ENCODE results near the gene CST3. TPM values are rescaled to one million over a fixed set of nuclear protein-coding genes. Genes with fewer than 3 reads are reported as not detected.

The CST3 gene
- total and polyA plus RNA-seq, 4 donors = 238 to 780 (median 641) TPM

DNA sequence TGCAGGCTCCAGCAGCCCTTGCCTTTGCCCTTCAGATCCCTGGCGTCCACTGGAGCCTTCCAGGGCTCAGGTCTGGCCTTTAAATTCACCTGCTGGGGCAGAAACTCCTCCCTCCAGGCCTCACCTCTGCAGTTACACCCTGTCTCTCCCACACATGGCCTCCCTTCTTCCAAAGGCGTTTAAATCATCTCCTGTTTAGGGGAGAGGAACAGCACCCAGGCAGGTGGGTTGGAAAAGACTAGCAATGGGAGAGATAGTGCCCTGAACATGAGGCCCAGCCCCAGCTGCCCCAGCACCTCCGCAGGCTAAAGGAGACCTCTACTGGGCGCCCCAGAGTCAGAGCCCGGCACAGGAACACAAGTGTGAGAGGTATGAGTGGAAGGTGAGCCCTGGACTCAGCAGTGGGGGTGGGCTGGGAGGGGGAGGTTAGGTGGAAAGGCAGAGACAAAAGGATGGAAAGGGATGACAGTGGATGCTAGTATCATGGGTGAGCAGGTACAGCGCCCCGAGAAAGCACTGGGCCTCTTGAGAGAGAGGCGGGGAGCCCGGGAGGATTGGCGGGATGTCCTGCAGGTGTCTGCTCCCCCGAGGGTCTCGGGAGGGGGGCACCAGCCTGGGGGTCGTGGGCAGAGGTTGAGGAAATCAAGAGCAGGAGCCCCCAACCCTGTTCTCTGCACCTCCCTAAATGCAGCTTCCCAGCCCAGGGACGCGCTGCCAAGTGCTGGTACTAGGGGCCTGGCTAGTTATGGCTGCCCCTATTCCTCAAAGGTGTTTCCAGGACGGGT lies 31.7 kb downstream of the CST3 start, which contains the start of gene CST9:
CST9 (minus strand) TSS at position 51 of the 785 bp plus-strand sequence. CDS start 53 bp downstream, outside the sequence.
- 60 to 62% methylated on average over 15 to 16 of the region's 16 CpGs for WGBS, 2 donors
- no peak within 1 kb of the TSS for H3K27ac ChIP-seq (ENCODE audit: low read depth in 1 of 2, low read length in 1 of 2)
- DNase-seq = no peak
- no peak within 1 kb of the TSS for H3K9ac ChIP-seq (ENCODE audit: insufficient read depth in 1 of 2, low read length in 2 of 2)
- ATAC-seq (ENCODE audit: insufficient read depth, low FRiP score) = no peak
- TF ChIP-seq, protein P1, sequence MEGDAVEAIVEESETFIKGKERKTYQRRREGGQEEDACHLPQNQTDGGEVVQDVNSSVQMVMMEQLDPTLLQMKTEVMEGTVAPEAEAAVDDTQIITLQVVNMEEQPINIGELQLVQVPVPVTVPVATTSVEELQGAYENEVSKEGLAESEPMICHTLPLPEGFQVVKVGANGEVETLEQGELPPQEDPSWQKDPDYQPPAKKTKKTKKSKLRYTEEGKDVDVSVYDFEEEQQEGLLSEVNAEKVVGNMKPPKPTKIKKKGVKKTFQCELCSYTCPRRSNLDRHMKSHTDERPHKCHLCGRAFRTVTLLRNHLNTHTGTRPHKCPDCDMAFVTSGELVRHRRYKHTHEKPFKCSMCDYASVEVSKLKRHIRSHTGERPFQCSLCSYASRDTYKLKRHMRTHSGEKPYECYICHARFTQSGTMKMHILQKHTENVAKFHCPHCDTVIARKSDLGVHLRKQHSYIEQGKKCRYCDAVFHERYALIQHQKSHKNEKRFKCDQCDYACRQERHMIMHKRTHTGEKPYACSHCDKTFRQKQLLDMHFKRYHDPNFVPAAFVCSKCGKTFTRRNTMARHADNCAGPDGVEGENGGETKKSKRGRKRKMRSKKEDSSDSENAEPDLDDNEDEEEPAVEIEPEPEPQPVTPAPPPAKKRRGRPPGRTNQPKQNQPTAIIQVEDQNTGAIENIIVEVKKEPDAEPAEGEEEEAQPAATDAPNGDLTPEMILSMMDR (IDR thresholded peaks at IDR 0.05; ENCODE audit: control extremely low read depth, extremely low read depth) = no peak
- H3K4me3 ChIP-seq = no peak within 1 kb of the TSS
- no peaks in the 10 kb centered on the region for H3K36me3 ChIP-seq (ENCODE audit: control insufficient read depth in 4 of 4, insufficient read depth in 4 of 4, low read length in 4 of 4)
- peaks cover 0 to 2% (median 0%) of the 10 kb centered on the region in 4 donors for H3K9me3 ChIP-seq (ENCODE audit: control insufficient read depth in 4 of 4, insufficient read depth in 3 of 4, low read length in 3 of 4)
- H3K27me3 ChIP-seq (ENCODE audit: control insufficient read depth in 3 of 3, insufficient read depth in 3 of 3, low read length in 2 of 3) = no peaks in the 10 kb centered on the region
- peaks cover 0 to 1% (median 0%) of the 10 kb centered on the region in 5 donors for H3K4me1 ChIP-seq (ENCODE audit: control insufficient read depth in 5 of 5, insufficient read depth in 5 of 5, low read length in 5 of 5)

DNA sequence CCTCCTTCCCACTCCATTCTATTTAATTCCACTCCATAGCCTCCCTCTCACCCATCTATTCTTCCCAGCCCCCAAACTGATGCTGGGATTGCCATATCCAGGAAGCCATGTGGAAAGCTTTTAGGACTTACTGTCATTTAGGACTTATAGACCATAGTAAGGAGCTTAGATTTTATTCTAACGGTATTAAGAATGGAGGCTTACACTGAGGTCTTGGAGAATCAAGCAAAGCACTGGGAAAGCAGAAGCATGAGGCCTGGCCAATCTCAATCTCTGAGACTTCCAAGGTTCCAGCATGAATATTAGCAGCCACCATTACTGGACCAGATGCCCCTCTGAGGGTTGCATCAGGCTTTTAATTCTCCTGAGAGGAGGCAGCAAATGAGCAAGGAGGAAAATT lies 33.4 kb downstream of the CST3 start:
- TF ChIP-seq, protein P1 (IDR thresholded peaks at IDR 0.05; ENCODE audit: control extremely low read depth, extremely low read depth) = no peak
- WGBS, 2 donors = 85 to 91% methylated on average over 1 of the region's 1 CpG
- DNase-seq = no peak

DNA sequence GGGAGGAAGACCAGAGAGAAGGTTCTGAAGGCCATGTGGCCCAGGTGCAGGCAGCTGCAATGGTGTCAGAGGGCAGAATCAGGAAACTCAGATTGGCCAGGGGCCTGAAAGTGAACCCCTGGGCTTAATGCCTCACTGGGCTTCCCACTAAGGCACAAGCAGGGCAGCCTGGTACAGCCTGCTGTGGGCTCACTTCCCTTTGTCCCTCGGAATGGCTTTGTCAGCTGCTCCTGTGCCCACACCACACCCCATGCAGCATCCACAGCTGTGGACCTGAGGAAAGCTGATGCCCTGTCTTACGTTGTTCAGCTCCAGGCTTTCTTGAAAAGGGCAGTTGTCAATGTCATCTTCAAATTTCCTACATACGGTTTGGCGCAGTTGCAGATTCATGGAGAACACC lies 34.4 kb downstream of the CST3 start:
- ATAC-seq (ENCODE audit: insufficient read depth, low FRiP score) (no peak), DNase-seq (no peak)
- Histone ChIP-seq H3K27ac (ENCODE audit: low read depth in 1 of 2, low read length in 1 of 2) (no peak overlapping the region), H3K27me3 (ENCODE audit: control insufficient read depth in 3 of 3, insufficient read depth in 3 of 3, low read length in 2 of 3) (no peaks in the 10 kb centered on the region), H3K4me3 (no peak overlapping the region), H3K4me1 (ENCODE audit: control insufficient read depth in 5 of 5, insufficient read depth in 5 of 5, low read length in 5 of 5) (peaks cover 0 to 1% (median 0%) of the 10 kb centered on the region in 5 donors), H3K9ac (ENCODE audit: insufficient read depth in 1 of 2, low read length in 2 of 2) (no peak overlapping the region), H3K36me3 (ENCODE audit: control insufficient read depth in 4 of 4, insufficient read depth in 4 of 4, low read length in 4 of 4) (no peaks in the 10 kb centered on the region), H3K9me3 (ENCODE audit: control insufficient read depth in 4 of 4, insufficient read depth in 3 of 4, low read length in 3 of 4) (peaks cover 0 to 2% (median 0%) of the 10 kb centered on the region in 4 donors)
- 84 to 88% methylated on average over 4 of the region's 4 CpGs for WGBS, 2 donors
- TF ChIP-seq, protein P1 (IDR thresholded peaks at IDR 0.05; ENCODE audit: control extremely low read depth, extremely low read depth) = no peak

More for the DNA sequence above, 33.4 kb downstream of the CST3 start:
- Histone ChIP-seq H3K4me3 (no peak overlapping the region), H3K27ac (ENCODE audit: low read depth in 1 of 2, low read length in 1 of 2) (no peak overlapping the region), H3K9ac (ENCODE audit: insufficient read depth in 1 of 2, low read length in 2 of 2) (no peak overlapping the region), H3K27me3 (ENCODE audit: control insufficient read depth in 3 of 3, insufficient read depth in 3 of 3, low read length in 2 of 3) (no peaks in the 10 kb centered on the region), H3K4me1 (ENCODE audit: control insufficient read depth in 5 of 5, insufficient read depth in 5 of 5, low read length in 5 of 5) (peaks cover 0 to 1% (median 0%) of the 10 kb centered on the region in 5 donors), H3K9me3 (ENCODE audit: control insufficient read depth in 4 of 4, insufficient read depth in 3 of 4, low read length in 3 of 4) (peaks cover 0 to 2% (median 0%) of the 10 kb centered on the region in 4 donors), H3K36me3 (ENCODE audit: control insufficient read depth in 4 of 4, insufficient read depth in 4 of 4, low read length in 4 of 4) (no peaks in the 10 kb centered on the region)
- no peak for ATAC-seq (ENCODE audit: insufficient read depth, low FRiP score)

Measured in lung (tissue), 12 donors.